IMR-90 (cell line): ENCODE data around the gene CCDC90B. TPM values are rescaled to one million over a fixed set of nuclear protein-coding genes. Genes with fewer than 3 reads are reported as not detected.

Source experiments
- ATAC-seq: fragments of 200-7000 bp; cut with Tn5 transposase; 2 replicates; pipeline ENCODE4 v1.9.1; 2020; ENCODE audit warnings: low read depth, mild to moderate bottlenecking, moderate library complexity
- BruUV-seq: library from RNA; stranded (reverse); fragments of 400-500 nt; replicated peaks from 2 replicates; lab custom pipeline; 2021; lab: Mats Ljungman, UMichigan
- CTCF ChIA-PET: fragments of 300-600 bp; formaldehyde crosslinking; extraction: SDS; loops from one replicate; lab custom pipeline; 2021; ENCODE audit warnings: antibody characterized with exemption; lab: Yijun Ruan, JAX
- POLR2A ChIA-PET: fragments of 300-600 bp; sonication (Branson Sonifier 250); formaldehyde crosslinking; loops from one replicate; lab custom pipeline; 2022; ENCODE audit warnings: antibody characterized with exemption; ENCODE audit not compliant: unreplicated experiment; lab: Charles Lee
- DNase-seq: peaks from one replicate; pipeline ENCODE4 v3.0.0; 2013
- H2AFZ ChIP-seq: replicated peaks from 2 replicates; pipeline ENCODE3; 2013; ENCODE audit warnings: low read length, mild to moderate bottlenecking; ENCODE audit not compliant: poor library complexity
- H2AK5ac ChIP-seq: 2 replicates; pipeline ENCODE4 v1.6.1; 2013; ENCODE audit warnings: low read depth, low read length, inconsistent platforms
- H2AK9ac ChIP-seq: replicated peaks from 2 replicates; pipeline ENCODE3; 2013; ENCODE audit warnings: mild to moderate bottlenecking, low read depth, low read length, moderate library complexity; ENCODE audit not compliant: poor library complexity
- H2BK120ac ChIP-seq: 2 replicates; pipeline ENCODE4 v1.6.1; 2013; ENCODE audit warnings: low read depth, low read length, inconsistent platforms
- H2BK15ac ChIP-seq: 3 replicates; pipeline ENCODE4 v1.6.1; 2013; ENCODE audit warnings: low read depth, low read length, inconsistent platforms
- H2BK20ac ChIP-seq: 2 replicates; pipeline ENCODE4 v1.6.1; 2013; ENCODE audit warnings: low read depth, mild to moderate bottlenecking, inconsistent platforms, low read length, moderate library complexity
- H2BK5ac ChIP-seq: 2 replicates; pipeline ENCODE4 v1.6.1; 2013; ENCODE audit warnings: mild to moderate bottlenecking, low read depth, low read length, inconsistent platforms; ENCODE audit not compliant: poor library complexity, severe bottlenecking
- H3K14ac ChIP-seq: replicated peaks from 2 replicates; pipeline ENCODE4 v1.6.1; 2013; ENCODE audit warnings: low read depth, low read length, inconsistent platforms
- H3K18ac ChIP-seq: 2 replicates; pipeline ENCODE4 v1.6.1; 2013; ENCODE audit warnings: low read depth, low read length, control low read depth
- H3K23ac ChIP-seq: 2 replicates; pipeline ENCODE4 v1.6.1; 2013; ENCODE audit warnings: low read depth, low read length, inconsistent platforms
- H3K27ac ChIP-seq: 2 replicates; pipeline ENCODE4 v1.5.1; 2013; ENCODE audit warnings: mild to moderate bottlenecking, control low read depth, low read length; ENCODE audit not compliant: insufficient read depth
- H3K27me3 ChIP-seq: 2 replicates; pipeline ENCODE4 v1.6.1; 2013; ENCODE audit warnings: low read length; ENCODE audit not compliant: control insufficient read depth, insufficient read depth
- H3K36me3 ChIP-seq: 2 replicates; pipeline ENCODE4 v1.6.1; 2013; ENCODE audit warnings: low read length, mixed read lengths; ENCODE audit not compliant: control insufficient read depth, insufficient read depth
- H3K4ac ChIP-seq: 2 replicates; pipeline ENCODE4 v1.6.1; 2013; ENCODE audit warnings: low read depth, low read length, inconsistent platforms
- H3K4me1 ChIP-seq: 2 replicates; pipeline ENCODE4 v1.6.1; 2013; ENCODE audit warnings: low read length, mixed read lengths; ENCODE audit not compliant: control insufficient read depth, insufficient read depth
- H3K4me2 ChIP-seq: 2 replicates; pipeline ENCODE4 v1.6.1; 2013; ENCODE audit warnings: low read depth, mild to moderate bottlenecking, control low read depth, low read length, moderate library complexity
- H3K4me3 ChIP-seq: 2 replicates; pipeline ENCODE4 v1.5.1; 2013; ENCODE audit warnings: low read depth, mild to moderate bottlenecking, control low read depth, low read length, moderate library complexity; ENCODE audit not compliant: insufficient read depth
- H3K56ac ChIP-seq: 2 replicates; pipeline ENCODE4 v1.6.1; 2013; ENCODE audit warnings: low read length, inconsistent platforms; ENCODE audit not compliant: insufficient read depth; ENCODE audit errors: extremely low read depth
- H3K79me1 ChIP-seq, 2 experiments: 2 replicates each; pipeline ENCODE4 v1.6.1; 2013; ENCODE audit warnings: low read length in 2 of 2, inconsistent platforms in 1 of 2, low read depth in 1 of 2
- H3K9ac ChIP-seq: 2 replicates; pipeline ENCODE4 v1.6.1; 2013; ENCODE audit warnings: low read depth, low read length, control low read depth
- H3K9me1 ChIP-seq: 2 replicates; pipeline ENCODE4 v1.6.1; 2013; ENCODE audit warnings: low read length, inconsistent platforms; ENCODE audit not compliant: insufficient read depth
- H3K9me3 ChIP-seq: 2 replicates; pipeline ENCODE4 v1.6.1; 2013; ENCODE audit warnings: low read length; ENCODE audit not compliant: control insufficient read depth, insufficient read depth
- H4K20me1 ChIP-seq: 2 replicates; pipeline ENCODE4 v1.6.1; 2013; ENCODE audit warnings: low read length, inconsistent platforms; ENCODE audit not compliant: insufficient read depth
- H4K5ac ChIP-seq: 2 replicates; pipeline ENCODE4 v1.6.1; 2013; ENCODE audit warnings: mild to moderate bottlenecking, low read depth, low read length, control low read depth
- H4K8ac ChIP-seq, 2 experiments: 2 replicates each; pipeline ENCODE4 v1.6.1; 2013; ENCODE audit warnings: low read depth in 2 of 2, low read length in 2 of 2, control low read depth in 1 of 2, inconsistent platforms in 1 of 2
- H4K91ac ChIP-seq: 2 replicates; pipeline ENCODE4 v1.6.1; 2013; ENCODE audit warnings: low read depth, low read length, inconsistent platforms; ENCODE audit not compliant: insufficient read depth
- FOS ChIP-seq: fragments of 150-350 bp; IDR thresholded peaks from 2 replicates; pipeline ENCODE4 v1.6.1; 2016; ENCODE audit warnings: low read depth, low read length
- MAZ ChIP-seq: IDR thresholded peaks from 2 replicates; pipeline ENCODE4 v1.6.1; 2012; ENCODE audit warnings: low read depth, mild to moderate bottlenecking, low read length, improper control_type of control experiment, moderate library complexity, borderline replicate concordance
- RCOR1 ChIP-seq: IDR thresholded peaks from 2 replicates; pipeline ENCODE4 v1.6.1; 2012; ENCODE audit warnings: mild to moderate bottlenecking, low read length, improper control_type of control experiment; ENCODE audit not compliant: insufficient replicate concordance
- WGBS, 2 experiments: methylation state at CpG; one replicate each; pipeline versions ENCODE4 v1.1.5 to v1.1.7; 2013; ENCODE audit warnings: missing lambda C conversion rate in 2 of 2; ENCODE audit not compliant: insufficient read length in 1 of 2; ENCODE audit errors: extremely low coverage in 2 of 2; 5-methylcytosine and 5-hydroxymethylcytosine counted together
- dilution Hi-C: fragments of 300-500 bp; cut with HindIII; formaldehyde crosslinking; loops from one replicate; pipeline ENCODE4 v1.14.3; 2018; ENCODE audit warnings: low sequenced_read_pairs; ENCODE audit not compliant: unreplicated experiment
- in situ Hi-C: fragments of 300-500 bp; cut with MboI; formaldehyde crosslinking; loops from 3 replicates; pipeline ENCODE4 v1.14.3; 2019; ENCODE audit warnings: low sequenced_read_pairs, inconsistent platforms, mixed read lengths
- intact Hi-C: fragments of 100-400 bp; cut with micrococcal nuclease; formaldehyde crosslinking; loops from 2 replicates; pipeline ENCODE4 v1.10.0; 2022
- polyA plus RNA-seq, 3 experiments: library from polyadenylated mRNA; depleted of rRNA; stranded (reverse); fragments of >200 nt; gene quantifications; 2 replicates each; pipeline ENCODE4 v1.2.3, GENCODE V29; 2012; ENCODE audit warnings: low replicate concordance in 1 of 3
- total RNA-seq: library from RNA; depleted of rRNA; stranded (reverse); fragments of >200 nt; gene quantifications from 2 replicates; pipeline ENCODE4 v1.2.3, GENCODE V29; 2012
- TF ChIP-seq, protein P1 (sequence below): conservative IDR thresholded peaks from 2 replicates; pipeline ENCODE4 v1.5.1; 2012; ENCODE audit warnings: mild to moderate bottlenecking, low read depth, low read length, improper control_type of control experiment
- TF ChIP-seq, protein P2 (sequence below): fragments of 150-350 bp; IDR thresholded peaks from 2 replicates; pipeline ENCODE4 v1.6.1; 2016; ENCODE audit warnings: low read depth, mild to moderate bottlenecking, low read length, moderate library complexity, borderline replicate concordance

CCDC90B gene
- total and polyA plus RNA-seq, 2 of the 4 experiments (the other 2 are of a cell fraction): 35.8 to 43.7 TPM

DNA sequence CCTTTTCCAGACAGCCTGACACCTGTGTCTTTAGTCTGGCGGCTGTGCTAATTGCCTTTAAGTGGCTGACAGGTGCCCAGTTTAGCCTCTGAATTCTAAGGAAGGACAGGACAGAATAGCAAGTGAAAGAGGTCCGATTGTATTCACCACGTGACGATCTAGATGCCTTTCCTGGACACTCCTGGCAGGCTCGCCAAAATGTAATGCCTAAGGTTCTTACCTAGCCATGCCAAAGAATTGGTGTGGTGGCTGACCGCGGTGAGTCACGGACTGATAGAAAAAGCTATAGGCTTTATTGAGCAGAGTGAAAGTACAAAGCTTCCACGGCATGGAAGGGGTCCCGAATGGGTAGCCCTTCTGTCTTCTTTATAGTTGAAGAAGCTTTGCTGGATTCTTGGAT, 65.9 kb downstream of the CCDC90B start:
- dilution Hi-C loops: no loop called here
- 95% methylated on average over 4 of the region's 10 CpGs; no CpG with 5 or more reads in 1 of the 2 experiments for WGBS, 2 experiments

More for the DNA sequence above, 65.9 kb downstream of the CCDC90B start:
- Histone ChIP-seq H3K9ac (no peak overlapping the region), H3K9me1 (peaks cover 4% of the 10 kb centered on the region; the same call in 1 of the 2 replicates), H4K20me1 (no peaks in the 10 kb centered on the region), H4K8ac (no peak overlapping the region), H2BK20ac (no peak overlapping the region), H3K23ac (no peak overlapping the region), H3K4me3 (no peak overlapping the region), H2BK120ac (no peak overlapping the region), H3K27ac (no peak overlapping the region), H3K36me3 (no peaks in the 10 kb centered on the region), H3K18ac (no peak overlapping the region), H3K56ac (no peak overlapping the region), H3K4ac (no peak overlapping the region), H3K4me2 (no peak overlapping the region), H3K79me1 (no peaks in the 10 kb centered on the region), H2AK9ac (no peak overlapping the region), H3K27me3 (no peaks in the 10 kb centered on the region), H4K91ac (no peak overlapping the region), H2AK5ac (no peak overlapping the region), H2BK5ac (no peak overlapping the region), H4K5ac (no peak overlapping the region), H3K9me3 (no peaks in the 10 kb centered on the region), H2BK15ac (no peak overlapping the region), H3K4me1 (peaks cover 3% of the 10 kb centered on the region; the same call in 1 of the 2 replicates), H3K14ac (no peak overlapping the region), H2AFZ (no peak overlapping the region)
- intact Hi-C loops (no loop called here), in situ Hi-C loops (no loop called here)
- ATAC-seq (no peak), DNase-seq (no peak)
- TF ChIP-seq FOS (no peak), RCOR1 (no peak), MAZ (no peak)
- TF ChIP-seq, protein P1, sequence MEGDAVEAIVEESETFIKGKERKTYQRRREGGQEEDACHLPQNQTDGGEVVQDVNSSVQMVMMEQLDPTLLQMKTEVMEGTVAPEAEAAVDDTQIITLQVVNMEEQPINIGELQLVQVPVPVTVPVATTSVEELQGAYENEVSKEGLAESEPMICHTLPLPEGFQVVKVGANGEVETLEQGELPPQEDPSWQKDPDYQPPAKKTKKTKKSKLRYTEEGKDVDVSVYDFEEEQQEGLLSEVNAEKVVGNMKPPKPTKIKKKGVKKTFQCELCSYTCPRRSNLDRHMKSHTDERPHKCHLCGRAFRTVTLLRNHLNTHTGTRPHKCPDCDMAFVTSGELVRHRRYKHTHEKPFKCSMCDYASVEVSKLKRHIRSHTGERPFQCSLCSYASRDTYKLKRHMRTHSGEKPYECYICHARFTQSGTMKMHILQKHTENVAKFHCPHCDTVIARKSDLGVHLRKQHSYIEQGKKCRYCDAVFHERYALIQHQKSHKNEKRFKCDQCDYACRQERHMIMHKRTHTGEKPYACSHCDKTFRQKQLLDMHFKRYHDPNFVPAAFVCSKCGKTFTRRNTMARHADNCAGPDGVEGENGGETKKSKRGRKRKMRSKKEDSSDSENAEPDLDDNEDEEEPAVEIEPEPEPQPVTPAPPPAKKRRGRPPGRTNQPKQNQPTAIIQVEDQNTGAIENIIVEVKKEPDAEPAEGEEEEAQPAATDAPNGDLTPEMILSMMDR: no peak
- TF ChIP-seq, protein P2, sequence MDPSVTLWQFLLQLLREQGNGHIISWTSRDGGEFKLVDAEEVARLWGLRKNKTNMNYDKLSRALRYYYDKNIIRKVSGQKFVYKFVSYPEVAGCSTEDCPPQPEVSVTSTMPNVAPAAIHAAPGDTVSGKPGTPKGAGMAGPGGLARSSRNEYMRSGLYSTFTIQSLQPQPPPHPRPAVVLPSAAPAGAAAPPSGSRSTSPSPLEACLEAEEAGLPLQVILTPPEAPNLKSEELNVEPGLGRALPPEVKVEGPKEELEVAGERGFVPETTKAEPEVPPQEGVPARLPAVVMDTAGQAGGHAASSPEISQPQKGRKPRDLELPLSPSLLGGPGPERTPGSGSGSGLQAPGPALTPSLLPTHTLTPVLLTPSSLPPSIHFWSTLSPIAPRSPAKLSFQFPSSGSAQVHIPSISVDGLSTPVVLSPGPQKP: no peak
- CTCF ChIA-PET: no interaction called here
- POLR2A ChIA-PET: interaction anchor here (0.5 kb wide), 1 partner anchor 61 kb away, joined by 4 read pairs; no protein-coding TSS in a partner anchor
- no TSS peak for BruUV-seq
